A673 (cell line): ENCODE measurements around the gene MACROH2A1.

Source experiments
- EZH2 ChIP-seq: fragments of 200-600 bp; sonication (generic); IDR thresholded peaks from 2 replicates; pipeline ENCODE4 v1.6.1; 2017; ENCODE audit warnings: borderline replicate concordance, low read depth, mild to moderate bottlenecking, mixed read lengths, antibody characterized with exemption, low read length; ENCODE audit not compliant: poor library complexity, severe bottlenecking
- TF ChIP-seq, protein P1 (sequence below): fragments of 300-800, 200-600 bp; sonication (generic); conservative IDR thresholded peaks from 2 replicates; pipeline ENCODE4 v1.5.1; 2017; ENCODE audit warnings: low read depth, mild to moderate bottlenecking, antibody characterized with exemption, low read length, moderate library complexity, mixed read lengths

GRCh38 chr5:135435467-135436330 lies 36.7 kb upstream of the MACROH2A1 start:
- no peak for TF ChIP-seq EZH2
- TF ChIP-seq, protein P1, sequence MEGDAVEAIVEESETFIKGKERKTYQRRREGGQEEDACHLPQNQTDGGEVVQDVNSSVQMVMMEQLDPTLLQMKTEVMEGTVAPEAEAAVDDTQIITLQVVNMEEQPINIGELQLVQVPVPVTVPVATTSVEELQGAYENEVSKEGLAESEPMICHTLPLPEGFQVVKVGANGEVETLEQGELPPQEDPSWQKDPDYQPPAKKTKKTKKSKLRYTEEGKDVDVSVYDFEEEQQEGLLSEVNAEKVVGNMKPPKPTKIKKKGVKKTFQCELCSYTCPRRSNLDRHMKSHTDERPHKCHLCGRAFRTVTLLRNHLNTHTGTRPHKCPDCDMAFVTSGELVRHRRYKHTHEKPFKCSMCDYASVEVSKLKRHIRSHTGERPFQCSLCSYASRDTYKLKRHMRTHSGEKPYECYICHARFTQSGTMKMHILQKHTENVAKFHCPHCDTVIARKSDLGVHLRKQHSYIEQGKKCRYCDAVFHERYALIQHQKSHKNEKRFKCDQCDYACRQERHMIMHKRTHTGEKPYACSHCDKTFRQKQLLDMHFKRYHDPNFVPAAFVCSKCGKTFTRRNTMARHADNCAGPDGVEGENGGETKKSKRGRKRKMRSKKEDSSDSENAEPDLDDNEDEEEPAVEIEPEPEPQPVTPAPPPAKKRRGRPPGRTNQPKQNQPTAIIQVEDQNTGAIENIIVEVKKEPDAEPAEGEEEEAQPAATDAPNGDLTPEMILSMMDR = no peak
